Ureter (tissue), 1 donor: Measurements from ENCODE around the gene PRDM5. TPM values are rescaled to one million over a fixed set of nuclear protein-coding genes. Genes with fewer than 3 reads are reported as not detected.

Source experiments
- DNase-seq: peaks from one replicate; pipeline ENCODE4 v3.0.0-alpha.2; 2020; ENCODE audit warnings: low spot score
- total RNA-seq: library from RNA; stranded (reverse); gene quantifications from one replicate; pipeline ENCODE4 v1.2.4, GENCODE V29; 2023
- donor health status: DM: yes; HTN: yes; CAD: no.

Gene PRDM5
- total RNA-seq, 1 donor from 2014 or later = 26.3 TPM

GRCh38 chr4:120821029-120821428, 101.5 kb downstream of the PRDM5 start:
- DNase-seq = no peak

- no peak for DNase-seq
Observed at GRCh38 chr4:120819805-120820437, 102.6 kb downstream of the PRDM5 start.

GRCh38 chr4:120816296-120816965, 106.1 kb downstream of the PRDM5 start:
- no peak for DNase-seq

DNA sequence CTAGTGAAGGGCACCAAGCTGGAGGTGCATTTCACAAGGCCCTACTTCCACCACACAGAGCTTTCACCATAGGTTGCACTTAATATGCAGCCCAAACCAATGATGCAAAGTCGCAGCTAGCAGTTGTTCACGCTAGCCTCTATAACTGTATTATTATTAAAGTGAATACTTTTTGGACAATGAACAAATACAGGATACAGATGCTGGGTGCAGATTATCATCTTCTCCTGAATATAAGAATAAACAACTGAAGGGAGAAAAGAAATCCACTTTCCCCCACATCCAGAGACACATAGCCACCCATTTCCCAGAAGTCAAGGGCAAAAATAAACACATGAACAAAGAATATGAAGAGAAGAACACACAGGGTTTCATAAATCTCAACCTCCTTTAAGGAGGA, 107.2 kb downstream of the PRDM5 start:
- no peak for DNase-seq

DNA sequence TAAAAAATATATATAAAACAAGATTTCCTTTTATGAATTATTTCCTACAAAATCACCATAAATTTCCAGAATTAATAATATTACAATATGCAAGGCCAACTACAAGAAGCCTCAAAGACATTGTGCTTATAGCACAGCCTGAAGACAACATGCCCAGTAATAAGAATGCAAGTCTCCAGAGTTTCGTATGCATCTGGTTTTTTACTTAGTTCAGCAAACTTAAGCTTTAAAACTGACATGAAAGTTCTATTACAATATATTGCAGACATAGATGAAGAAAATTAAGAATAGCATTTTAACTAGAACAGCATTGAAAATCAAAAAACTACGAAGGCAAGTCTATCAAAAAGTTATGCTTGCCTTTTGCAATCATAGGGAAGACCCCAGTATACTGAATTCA, 107.6 kb downstream of the PRDM5 start:
- DNase-seq = no peak

DNA sequence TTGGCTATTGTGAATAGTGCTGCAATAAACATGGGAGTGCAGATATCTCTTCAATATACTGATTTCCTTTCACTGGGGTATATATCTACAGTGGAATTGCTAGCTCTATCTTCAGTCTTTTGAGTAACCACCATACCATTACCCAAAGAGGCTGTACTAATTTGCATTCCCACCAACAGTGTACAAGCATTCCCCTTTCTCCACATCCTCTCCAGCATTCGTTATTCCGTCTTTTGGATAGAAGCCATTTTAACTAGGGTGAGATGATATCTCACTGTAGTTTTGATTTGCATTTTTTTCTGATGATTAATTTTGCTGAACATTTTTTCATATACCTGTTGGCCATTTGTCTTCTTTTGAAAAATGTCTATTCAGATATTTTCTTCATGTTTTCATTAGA, 110.3 kb downstream of the PRDM5 start:
- no peak for DNase-seq

DNA sequence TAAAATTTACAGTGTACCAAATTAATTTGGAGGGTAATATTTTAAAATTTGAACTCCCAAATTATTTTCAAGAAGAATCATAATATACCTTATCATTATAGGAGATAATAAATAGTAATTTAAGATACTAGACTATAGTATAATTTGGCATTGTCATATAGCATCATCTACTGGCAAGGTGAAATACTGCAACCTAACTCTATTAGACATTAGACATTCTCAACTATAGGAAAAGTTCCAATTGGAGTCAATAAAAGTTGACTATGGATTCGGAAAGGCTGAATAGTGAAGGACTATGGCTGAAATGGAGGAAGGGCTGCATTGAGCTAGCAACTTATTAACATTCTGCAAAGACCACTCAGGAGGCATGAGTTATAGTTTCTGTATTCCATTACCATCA, 113.0 kb downstream of the PRDM5 start:
- no peak for DNase-seq

DNA sequence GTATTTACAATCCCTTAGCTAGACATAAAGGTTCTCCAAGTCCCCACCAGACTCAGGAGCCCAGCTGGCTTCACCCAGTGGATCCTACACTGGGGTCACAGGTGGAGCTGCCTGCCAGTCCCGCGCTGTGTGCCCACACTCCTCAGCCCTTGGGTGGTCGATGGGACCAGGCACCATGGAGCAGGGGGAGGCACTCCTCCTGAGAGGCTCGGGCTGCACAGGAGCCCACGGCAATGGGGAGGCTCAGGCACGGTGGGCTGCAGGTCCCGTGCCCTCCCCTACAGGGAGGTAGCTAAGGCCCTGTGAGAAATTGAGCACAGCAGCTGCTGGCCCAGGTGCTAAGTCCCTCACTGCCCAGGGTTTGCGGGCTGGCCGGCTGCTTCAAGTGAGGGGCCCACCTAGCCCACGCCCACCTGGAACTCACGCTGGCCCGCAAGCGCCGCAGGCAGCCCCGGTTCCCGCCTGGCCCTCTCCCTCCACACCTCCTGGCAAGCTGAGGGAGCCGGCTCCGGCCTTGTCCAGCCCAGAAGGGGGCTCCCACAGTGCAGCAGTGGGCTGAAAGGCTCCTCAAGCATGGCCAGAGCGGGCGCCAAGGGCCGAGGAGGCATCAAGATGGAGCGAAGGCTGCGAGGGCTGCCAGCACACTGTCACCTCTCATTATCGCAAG, 113.9 kb downstream of the PRDM5 start:
- no peak for DNase-seq

DNA sequence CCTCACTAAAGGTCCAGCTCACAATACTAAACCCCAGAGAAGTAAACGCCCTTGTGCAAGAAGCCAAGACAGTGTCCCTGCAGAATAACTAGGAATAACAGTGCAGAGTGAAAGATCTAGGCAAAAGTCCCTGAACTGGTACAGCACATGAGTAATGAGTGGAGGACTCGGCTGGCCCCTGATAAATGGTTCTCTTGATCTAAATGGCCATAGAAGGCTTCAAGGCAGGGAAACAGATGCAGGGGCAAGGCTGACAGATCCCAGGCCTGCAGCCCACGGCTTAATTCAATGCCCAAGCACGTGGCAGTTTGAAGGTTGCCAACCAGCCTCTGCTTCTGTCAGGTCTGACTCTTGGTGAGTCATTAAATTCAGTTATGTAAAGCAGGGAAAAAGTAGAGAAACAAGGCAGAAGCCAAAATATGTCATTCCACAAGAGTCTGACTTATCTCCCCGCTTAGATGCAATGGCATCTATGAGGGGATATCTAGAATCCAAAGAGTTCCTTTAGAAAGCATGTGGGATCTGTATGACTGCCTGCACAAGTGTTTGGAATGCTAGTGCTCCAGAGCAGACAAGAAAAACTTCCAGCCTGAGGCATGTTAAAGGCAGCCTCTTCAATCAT, 121.3 kb downstream of the PRDM5 start:
- DNase-seq = no peak

DNA sequence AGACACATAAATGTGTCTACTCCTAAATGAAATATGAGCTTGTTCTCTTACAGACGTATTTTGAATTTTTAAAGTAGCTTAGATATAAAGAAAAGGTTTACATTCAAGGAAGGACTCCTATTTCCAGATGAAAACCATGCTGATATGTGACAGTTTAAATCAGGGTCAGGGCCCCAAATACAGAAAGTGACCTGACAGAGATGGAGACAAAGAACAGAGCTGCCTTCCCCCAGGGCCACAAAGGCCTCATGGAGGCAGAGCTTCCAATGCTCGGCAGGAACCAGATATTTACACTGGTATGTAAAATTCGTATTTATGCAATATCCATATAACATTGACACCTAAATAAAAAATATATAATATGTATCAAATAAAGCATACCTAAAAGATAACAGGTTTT, 124.0 kb downstream of the PRDM5 start:
- DNase-seq = no peak

DNA sequence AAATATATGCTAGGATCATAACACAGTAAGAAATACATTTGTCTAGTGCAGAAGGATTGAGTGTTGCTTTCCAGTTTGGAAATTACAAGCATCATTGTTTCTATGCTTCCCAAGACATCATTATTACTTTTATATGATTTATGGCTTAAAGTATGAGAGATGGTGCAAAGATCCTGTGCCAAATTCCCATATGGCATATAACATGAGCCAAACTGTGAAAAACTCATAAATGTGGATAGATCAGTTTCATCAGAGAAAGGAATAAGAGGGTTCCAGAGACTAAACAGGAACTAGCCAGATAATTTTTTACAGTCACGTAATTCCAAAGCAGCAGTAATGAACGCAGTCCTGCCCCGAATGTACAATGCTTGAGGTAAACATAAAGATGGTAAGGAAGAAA, 126.3 kb downstream of the PRDM5 start:
- DNase-seq = no peak

DNA sequence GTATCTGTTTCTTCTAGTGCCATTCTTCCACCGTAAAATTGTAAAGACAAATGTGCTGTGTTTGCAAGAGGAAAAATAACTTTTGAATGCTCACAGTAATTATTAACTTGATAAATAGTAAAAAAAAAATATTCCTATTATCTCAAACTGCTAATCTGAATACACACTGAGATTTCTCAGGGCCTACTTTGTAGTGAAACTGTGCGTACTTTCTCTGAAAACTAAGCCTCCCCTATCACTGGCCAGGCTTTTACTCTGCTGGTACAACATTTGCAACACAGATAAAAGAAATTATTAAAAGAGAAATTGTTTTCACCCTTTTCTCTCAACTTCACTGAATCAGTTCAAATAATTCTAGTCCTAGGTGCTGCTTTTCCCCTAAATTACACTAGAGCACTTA, 137.3 kb downstream of the PRDM5 start:
- DNase-seq = no peak

DNA sequence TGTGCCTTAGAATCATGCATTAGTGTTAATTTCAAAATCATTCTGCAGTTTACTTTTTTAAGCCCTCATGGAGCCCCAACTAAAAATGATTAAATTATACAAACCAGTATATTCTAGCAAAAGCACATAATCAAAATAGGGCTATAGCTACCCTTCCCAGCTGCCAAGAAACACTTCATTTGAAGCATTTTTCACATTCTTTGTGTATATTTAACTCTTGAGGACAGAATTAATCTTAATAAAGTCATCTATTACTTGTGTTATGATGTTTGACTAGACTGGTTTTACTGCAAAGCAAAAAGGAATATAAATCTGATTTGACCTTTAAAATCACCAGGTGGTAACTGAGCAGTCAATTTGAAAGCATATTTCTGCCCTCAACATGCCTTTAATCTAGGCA, 145.1 kb downstream of the PRDM5 start:
- no peak for DNase-seq

- no peak for DNase-seq
Observed at GRCh38 chr4:120775431-120775830, 147.1 kb downstream of the PRDM5 start.

DNA sequence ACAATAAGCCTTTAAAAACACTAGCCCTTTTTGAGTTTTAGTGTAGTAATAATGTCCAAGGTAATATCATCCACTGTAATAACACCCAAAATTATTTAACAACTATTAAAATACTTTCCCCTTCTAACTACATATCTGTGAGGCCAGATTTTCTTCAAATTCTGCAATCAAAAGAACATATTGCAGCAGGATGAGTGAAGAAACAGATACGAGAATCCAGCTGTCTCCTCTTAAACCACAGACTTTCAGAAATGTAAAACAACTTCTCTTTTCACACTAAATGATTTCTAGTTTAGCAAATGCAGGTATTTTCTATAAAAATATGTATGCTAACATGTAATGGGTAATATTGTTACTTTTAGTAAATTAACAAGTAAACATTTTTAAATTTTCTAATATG, 148.9 kb downstream of the PRDM5 start:
- no peak for DNase-seq

DNA sequence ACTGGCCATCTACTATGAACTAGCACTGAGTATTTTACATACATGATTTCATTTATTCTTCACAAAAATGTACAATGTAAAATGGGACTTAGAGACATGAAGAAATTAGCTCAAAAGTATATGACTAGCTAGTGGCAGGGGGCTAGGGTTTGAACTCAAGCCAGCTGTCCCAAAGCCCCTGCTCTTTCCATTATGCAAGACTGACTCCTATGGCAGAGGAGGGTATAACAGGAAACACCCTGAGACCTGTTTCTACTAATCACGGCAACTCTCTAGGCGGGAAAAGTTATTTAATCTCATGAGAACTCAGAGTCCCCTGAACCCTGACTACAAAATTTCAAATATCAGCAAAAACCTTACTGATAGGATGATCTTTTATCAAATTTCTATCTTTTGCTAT, 150.6 kb downstream of the PRDM5 start:
- DNase-seq = no peak

GRCh38 chr4:120770897-120771296, 151.6 kb downstream of the PRDM5 start:
- no peak for DNase-seq

DNA sequence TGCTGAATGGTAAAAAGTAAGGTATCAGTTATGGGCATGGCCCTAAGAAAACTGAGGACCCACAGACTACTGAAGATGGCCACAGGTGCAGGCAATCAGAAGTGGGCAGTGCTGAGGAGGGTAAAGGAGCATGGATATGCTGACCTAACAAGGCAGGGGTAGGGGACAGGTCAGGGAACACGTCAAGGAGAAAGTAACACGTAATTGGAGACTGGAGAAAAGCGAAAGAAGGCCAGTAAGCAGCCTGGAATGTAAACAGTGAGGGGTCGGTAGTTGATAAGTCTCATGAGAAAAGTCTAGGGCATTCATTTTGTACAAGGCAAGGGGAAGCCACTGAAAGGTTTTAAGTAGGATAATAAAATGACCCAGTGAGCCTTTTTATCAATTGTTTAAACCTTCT, 153.3 kb downstream of the PRDM5 start:
- no peak for DNase-seq

DNA sequence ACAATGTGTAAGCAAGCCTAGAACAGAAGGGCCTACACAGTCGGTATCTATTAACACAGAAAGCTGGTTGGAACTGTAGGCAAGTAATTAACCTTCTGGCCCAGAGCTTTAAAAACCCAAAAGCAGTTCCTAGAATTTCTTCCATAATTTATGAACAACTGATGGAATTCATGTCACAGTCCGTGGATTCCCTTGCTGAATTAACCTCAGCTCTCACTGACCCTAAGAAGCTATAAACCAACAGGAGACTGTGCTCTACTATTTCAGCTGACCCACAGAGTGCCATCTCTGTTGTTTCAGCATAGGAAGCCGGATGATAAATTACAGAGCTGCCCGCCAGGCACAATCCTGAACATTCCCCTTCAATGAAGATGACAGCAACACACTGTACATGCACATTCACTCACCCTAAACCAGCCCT, 157.3 kb downstream of the PRDM5 start:
- DNase-seq = no peak

GRCh38 chr4:120763650-120764049, 158.9 kb downstream of the PRDM5 start:
- no peak for DNase-seq

GRCh38 chr4:120761070-120761469, 161.5 kb downstream of the PRDM5 start:
- DNase-seq = no peak

- DNase-seq = no peak
Observed at GRCh38 chr4:120760047-120760446, 162.5 kb downstream of the PRDM5 start.

DNA sequence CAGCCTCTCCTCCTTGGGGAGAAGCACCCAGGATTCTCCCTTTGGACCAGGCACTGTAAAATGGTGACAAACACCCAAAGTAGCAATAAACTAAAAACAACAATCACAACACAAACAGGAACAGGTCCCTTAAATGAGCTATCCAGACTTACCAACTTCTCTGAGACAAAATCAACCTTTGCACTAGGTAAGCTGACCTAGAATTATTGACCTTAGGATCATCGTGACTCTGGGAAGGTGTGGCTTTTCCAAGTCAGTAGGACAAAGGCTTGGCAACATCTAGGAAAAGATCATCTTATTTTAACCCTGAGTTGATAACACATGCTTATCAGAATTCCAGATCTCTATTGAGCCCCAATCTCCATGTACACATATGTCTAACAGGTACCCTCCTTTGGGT, 166.7 kb downstream of the PRDM5 start:
- DNase-seq = no peak
